CD8-positive, alpha-beta memory T cell (primary cell): Measurements from ENCODE around the gene RAET1G. TPM values are rescaled to one million over a fixed set of nuclear protein-coding genes. Genes with fewer than 3 reads are reported as not detected.
"Not testable (repeated sequence)": the region's sequence is repeated elsewhere in the genome, so short reads cannot be mapped to it uniquely, and the experiment has no call there.

Experiments used
- CTCF ChIA-PET: fragments of 350-600 bp; sonication (Branson Sonifier 250); formaldehyde crosslinking; loops from one replicate; lab custom pipeline; 2021; ENCODE audit warnings: antibody characterized with exemption; lab: Charles Lee
- POLR2A ChIA-PET: fragments of 350-600 bp; sonication (Branson Sonifier 250); formaldehyde crosslinking; loops from one replicate; lab custom pipeline; 2021; ENCODE audit warnings: antibody characterized with exemption; lab: Charles Lee
- DNase-seq, 5 donors: peaks; one replicate each; pipeline versions ENCODE4 v3.0.0 to v3.0.0-alpha.2; 2020 to 2022; ENCODE audit warnings: mixed read lengths in 1 of 5
- H3K27ac ChIP-seq: one replicate; pipeline ENCODE4 v1.7.0; 2013; ENCODE audit warnings: low read depth, mild to moderate bottlenecking, low read length, moderate library complexity
- H3K27me3 ChIP-seq: 2 replicates; pipeline ENCODE4 v1.7.0; 2013; ENCODE audit warnings: low read length, mild to moderate bottlenecking; ENCODE audit not compliant: insufficient read depth, poor library complexity, severe bottlenecking
- H3K36me3 ChIP-seq: 2 replicates; pipeline ENCODE4 v1.7.0; 2013; ENCODE audit warnings: mild to moderate bottlenecking, low read length, moderate library complexity; ENCODE audit not compliant: insufficient read depth
- H3K4me1 ChIP-seq: 2 replicates; pipeline ENCODE4 v1.7.0; 2013; ENCODE audit warnings: mild to moderate bottlenecking, low read length, moderate library complexity; ENCODE audit not compliant: insufficient read depth
- H3K4me3 ChIP-seq: 2 replicates; pipeline ENCODE4 v1.7.0; 2013; ENCODE audit warnings: mild to moderate bottlenecking, low read length
- H3K9me3 ChIP-seq: 2 replicates; pipeline ENCODE4 v1.7.0; 2013; ENCODE audit warnings: mild to moderate bottlenecking, low read length
- H3K27ac Mint-ChIP-seq, 8 donors: one replicate each; pipeline ENCODE4 v1.8.0; 2020 to 2021; ENCODE audit warnings: mixed read lengths in 8 of 8, mild to moderate bottlenecking in 6 of 8, inconsistent platforms in 3 of 8, moderate library complexity in 3 of 8
- H3K27me3 Mint-ChIP-seq, 2 donors: one replicate each; pipeline ENCODE4 v1.8.0; 2020 to 2021; ENCODE audit warnings: mixed read lengths in 2 of 2, mild to moderate bottlenecking in 1 of 2, moderate library complexity in 1 of 2
- H3K36me3 Mint-ChIP-seq, 3 donors: one replicate each; pipeline ENCODE4 v1.8.0; 2020 to 2021; ENCODE audit warnings: mixed read lengths in 3 of 3, inconsistent platforms in 1 of 3, mild to moderate bottlenecking in 1 of 3
- H3K4me1 Mint-ChIP-seq, 3 donors: one replicate each; pipeline ENCODE4 v1.8.0; 2020 to 2021; ENCODE audit warnings: mixed read lengths in 3 of 3, inconsistent platforms in 1 of 3, mild to moderate bottlenecking in 1 of 3
- H3K4me3 Mint-ChIP-seq, 7 donors: one replicate each; pipeline ENCODE4 v1.8.0; 2020 to 2021; ENCODE audit warnings: mixed read lengths in 7 of 7, mild to moderate bottlenecking in 6 of 7, moderate library complexity in 4 of 7, inconsistent platforms in 2 of 7
- H3K9me3 Mint-ChIP-seq, 5 donors: one replicate each; pipeline ENCODE4 v1.8.0; 2020 to 2022; ENCODE audit warnings: mixed read lengths in 5 of 5, mild to moderate bottlenecking in 3 of 5, moderate library complexity in 2 of 5, inconsistent platforms in 1 of 5
- polyA plus RNA-seq: library from polyadenylated mRNA; unstranded; fragments of 300-500 nt; fragmentation: Illumina TruSeq; gene quantifications from one replicate; pipeline ENCODE4 v1.2.3, GENCODE V29; 2021
- total RNA-seq, 2 experiments: library from RNA; stranded (reverse); gene quantifications; one replicate each; pipeline ENCODE4 v1.2.3, GENCODE V29; 2021

The RAET1G gene
- total and polyA plus RNA-seq, 3 experiments from 2014 or later: not detected

DNA sequence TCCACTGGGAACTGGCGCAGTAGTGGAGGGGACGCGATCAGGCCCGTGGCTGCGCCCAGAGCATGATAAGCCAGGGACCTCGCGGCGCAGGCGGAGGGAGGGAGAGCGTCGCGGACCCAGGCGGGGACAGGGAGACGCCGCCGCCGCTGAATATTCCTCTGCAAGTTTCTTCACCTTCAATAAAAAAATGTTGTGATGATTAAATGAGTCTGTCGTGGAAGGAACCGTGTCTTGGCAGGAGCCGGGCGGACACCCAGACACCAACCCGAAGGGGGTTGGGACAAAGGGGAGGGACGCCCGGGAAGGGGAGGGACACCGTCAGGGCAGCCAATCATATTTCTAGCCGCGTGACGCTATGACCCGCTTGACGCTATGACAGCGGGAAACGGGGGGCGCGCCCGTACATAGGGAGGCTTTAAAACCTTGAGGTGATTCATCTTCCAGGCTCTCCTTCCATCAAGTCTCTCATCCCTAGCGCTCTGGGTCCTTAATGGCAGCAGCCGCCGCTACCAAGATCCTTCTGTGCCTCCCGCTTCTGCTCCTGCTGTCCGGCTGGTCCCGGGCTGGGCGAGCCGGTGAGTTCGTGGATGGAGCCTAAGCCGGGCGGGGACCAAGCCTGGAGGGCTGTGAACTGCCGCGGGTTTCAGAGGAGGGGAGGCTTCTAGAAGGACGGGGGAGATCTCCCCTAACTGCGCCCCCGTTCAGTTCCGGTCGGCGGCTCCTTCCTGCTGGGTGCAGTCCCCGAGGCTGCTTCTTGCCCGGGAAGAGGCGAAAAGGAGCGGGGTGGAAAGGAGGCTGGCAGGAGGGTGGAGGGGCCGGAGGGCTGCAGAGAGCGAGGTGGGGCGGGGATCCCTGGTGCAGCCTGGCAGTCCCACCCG lies 18.9 kb upstream of the RAET1G start, which contains the start of gene ULBP2:
ULBP2 (plus strand) TSS at position 432 of the 878 bp plus-strand sequence; CDS start at position 491, 59 bp downstream.
- H3K27ac ChIP-seq: no peak within 1 kb of the TSS
- POLR2A ChIA-PET: no interaction called here
- peak within 1 kb of the TSS in 7 of 8 donors; percentile 84 to 98 (median 94) for H3K27ac Mint-ChIP-seq

DNA sequence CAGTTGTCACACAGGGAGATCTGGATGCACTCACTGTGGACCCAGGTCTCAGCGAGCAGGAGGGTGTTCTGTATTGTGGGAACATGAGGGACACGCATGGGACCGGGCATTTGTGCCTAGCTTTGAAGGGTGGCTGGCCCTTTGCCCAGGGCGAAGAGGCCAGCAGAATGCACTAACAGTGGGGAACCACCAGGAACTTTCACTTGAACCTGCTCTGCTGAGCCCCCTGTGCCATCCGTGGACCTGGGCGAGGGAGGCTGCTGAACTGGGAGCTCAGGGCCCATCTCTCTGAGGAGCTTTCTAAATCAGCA lies 17.7 kb upstream of the RAET1G start:
- Histone ChIP-seq H3K27me3 (peaks cover 49% of the 10 kb centered on the region), H3K4me1 (peaks cover 29% of the 10 kb centered on the region), H3K27ac (no peak overlapping the region), H3K4me3 (no peak overlapping the region), H3K9me3 (no peaks in the 10 kb centered on the region), H3K36me3 (no peaks in the 10 kb centered on the region)
- peak overlapping the region in 6 of 8 donors; percentile 40 to 97 (median 71) for H3K27ac Mint-ChIP-seq
- H3K36me3 Mint-ChIP-seq: peaks cover 0 to 4% (median 0%) of the 10 kb centered on the region in 3 donors
- DNase-seq: no peak
- POLR2A ChIA-PET: no interaction called here
- no peaks in the 10 kb centered on the region for H3K9me3 Mint-ChIP-seq
- H3K4me3 Mint-ChIP-seq: peak overlapping the region; percentile 32 to 82 (median 60)
- CTCF ChIA-PET: interaction anchor here (1.3 to 1.9 kb wide), 2 partner anchors 66 to 76 kb away, joined by 3 to 6 read pairs; no protein-coding TSS in a partner anchor
- H3K27me3 Mint-ChIP-seq: peaks cover 47 to 50% of the 10 kb centered on the region in 2 donors
- peaks cover 24 to 48% (median 30%) of the 10 kb centered on the region in 3 donors for H3K4me1 Mint-ChIP-seq

More for the DNA sequence above, 18.9 kb upstream of the RAET1G start, which contains the start of gene ULBP2:
- Mint-ChIP-seq H3K27me3 (peaks cover 35 to 38% of the 10 kb centered on the region in 2 donors), H3K36me3 (peaks cover 0 to 4% (median 0%) of the 10 kb centered on the region in 3 donors), H3K9me3 (no peaks in the 10 kb centered on the region), H3K4me3 (peak within 1 kb of the TSS; percentile 90 to 95 (median 94)), H3K4me1 (peaks cover 24 to 48% (median 30%) of the 10 kb centered on the region in 3 donors)
- Histone ChIP-seq H3K4me1 (peaks cover 29% of the 10 kb centered on the region), H3K4me3 (peak within 1 kb of the TSS; percentile 83), H3K9me3 (no peaks in the 10 kb centered on the region), H3K36me3 (no peaks in the 10 kb centered on the region), H3K27me3 (peaks cover 37% of the 10 kb centered on the region)
- DNase-seq: peak; percentile 90 to 93 (median 91)
- CTCF ChIA-PET: interaction anchor here (1.3 to 1.9 kb wide), 2 partner anchors 65 to 75 kb away, joined by 3 to 6 read pairs; no protein-coding TSS in a partner anchor

DNA sequence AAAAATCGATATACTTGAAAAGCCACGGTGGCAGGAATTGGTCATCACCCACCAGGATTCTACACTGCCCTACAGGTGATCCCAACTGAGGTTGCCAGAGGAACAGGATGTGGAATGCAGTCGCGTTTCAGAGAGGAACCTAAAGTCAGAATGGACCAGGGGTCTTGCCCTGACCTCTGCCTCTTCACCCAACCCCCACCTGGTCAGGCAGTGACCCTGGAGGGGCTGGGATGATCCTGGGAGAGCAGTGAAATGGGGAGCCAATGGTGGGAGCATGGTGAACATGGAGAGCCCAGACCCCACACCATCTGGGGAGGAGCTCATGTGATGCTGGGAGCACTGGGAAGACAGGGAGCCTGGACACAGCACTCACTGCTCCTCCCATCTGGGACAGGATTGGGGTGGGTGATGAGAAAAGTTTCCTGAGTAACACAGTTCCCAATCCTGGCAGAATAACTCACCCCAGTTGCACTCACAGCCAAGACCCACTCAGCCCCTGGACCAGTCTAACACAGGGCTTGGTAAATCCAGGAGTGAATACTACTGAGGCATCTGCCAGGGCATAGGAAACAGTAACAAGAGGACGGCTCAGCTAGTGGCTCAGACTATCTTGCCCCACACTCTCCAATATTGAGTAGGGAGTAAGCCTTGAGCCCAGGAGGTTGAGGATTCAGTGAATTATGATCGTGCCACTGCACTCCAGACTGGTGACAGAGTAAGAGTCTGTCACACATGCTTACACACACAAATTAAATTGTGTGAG lies 17.2 kb upstream of the RAET1G start:
- peaks cover 54% of the 10 kb centered on the region for H3K27me3 ChIP-seq
- no peaks in the 10 kb centered on the region for H3K36me3 ChIP-seq
- peaks cover 29% of the 10 kb centered on the region for H3K4me1 ChIP-seq
- no peak overlapping the region for H3K4me3 ChIP-seq
- no peaks in the 10 kb centered on the region for H3K9me3 Mint-ChIP-seq
- DNase-seq: no peak
- peaks cover 24 to 48% (median 30%) of the 10 kb centered on the region in 3 donors for H3K4me1 Mint-ChIP-seq
- peaks cover 0 to 4% (median 0%) of the 10 kb centered on the region in 3 donors for H3K36me3 Mint-ChIP-seq
- POLR2A ChIA-PET: no interaction called here
- peaks cover 52 to 55% of the 10 kb centered on the region in 2 donors for H3K27me3 Mint-ChIP-seq
- no peak overlapping the region for H3K27ac ChIP-seq
- peak overlapping the region in 6 of 8 donors; percentile 42 to 98 (median 90) for H3K27ac Mint-ChIP-seq
- H3K9me3 ChIP-seq: no peaks in the 10 kb centered on the region
- peak overlapping the region; percentile 40 to 82 (median 69) for H3K4me3 Mint-ChIP-seq
- CTCF ChIA-PET: interaction anchor here (1.3 to 1.9 kb wide), 3 partner anchors 67 to 77 kb away, joined by 3 to 6 read pairs (median 5); no protein-coding TSS in a partner anchor

DNA sequence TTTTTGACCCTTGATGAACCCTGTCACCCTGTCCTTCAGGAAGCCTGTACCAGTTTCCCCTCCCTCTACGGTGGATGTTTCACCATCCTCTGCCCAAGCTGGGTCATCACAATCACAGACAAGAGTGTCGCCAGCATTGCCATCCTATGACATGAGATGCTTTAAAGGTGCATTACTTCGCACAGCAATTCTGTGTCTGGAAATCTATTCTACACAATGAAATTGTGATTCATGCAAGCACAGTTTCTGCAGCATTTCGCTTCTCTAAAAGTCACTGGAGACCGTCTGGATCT lies 16.4 kb upstream of the RAET1G start:
- H3K9me3 ChIP-seq: no peaks in the 10 kb centered on the region
- CTCF ChIA-PET: interaction anchor here (1.6 kb wide), 1 partner anchor 77 kb away, joined by 5 read pairs; no protein-coding TSS in a partner anchor
- H3K27ac Mint-ChIP-seq: peak overlapping the region in 7 of 8 donors; percentile 75 to 100 (median 97)
- H3K27ac ChIP-seq: no peak overlapping the region
- DNase-seq: no peak
- peak overlapping the region; percentile 70 to 88 (median 82) for H3K4me3 Mint-ChIP-seq
- H3K9me3 Mint-ChIP-seq: no peaks in the 10 kb centered on the region
- peaks cover 62% of the 10 kb centered on the region for H3K27me3 ChIP-seq
- H3K27me3 Mint-ChIP-seq: peaks cover 58 to 63% of the 10 kb centered on the region in 2 donors
- no peak overlapping the region for H3K4me3 ChIP-seq
- peaks cover 0 to 4% (median 0%) of the 10 kb centered on the region in 3 donors for H3K36me3 Mint-ChIP-seq
- peaks cover 25 to 48% (median 30%) of the 10 kb centered on the region in 3 donors for H3K4me1 Mint-ChIP-seq
- POLR2A ChIA-PET: no interaction called here
- no peaks in the 10 kb centered on the region for H3K36me3 ChIP-seq
- peaks cover 29% of the 10 kb centered on the region for H3K4me1 ChIP-seq

DNA sequence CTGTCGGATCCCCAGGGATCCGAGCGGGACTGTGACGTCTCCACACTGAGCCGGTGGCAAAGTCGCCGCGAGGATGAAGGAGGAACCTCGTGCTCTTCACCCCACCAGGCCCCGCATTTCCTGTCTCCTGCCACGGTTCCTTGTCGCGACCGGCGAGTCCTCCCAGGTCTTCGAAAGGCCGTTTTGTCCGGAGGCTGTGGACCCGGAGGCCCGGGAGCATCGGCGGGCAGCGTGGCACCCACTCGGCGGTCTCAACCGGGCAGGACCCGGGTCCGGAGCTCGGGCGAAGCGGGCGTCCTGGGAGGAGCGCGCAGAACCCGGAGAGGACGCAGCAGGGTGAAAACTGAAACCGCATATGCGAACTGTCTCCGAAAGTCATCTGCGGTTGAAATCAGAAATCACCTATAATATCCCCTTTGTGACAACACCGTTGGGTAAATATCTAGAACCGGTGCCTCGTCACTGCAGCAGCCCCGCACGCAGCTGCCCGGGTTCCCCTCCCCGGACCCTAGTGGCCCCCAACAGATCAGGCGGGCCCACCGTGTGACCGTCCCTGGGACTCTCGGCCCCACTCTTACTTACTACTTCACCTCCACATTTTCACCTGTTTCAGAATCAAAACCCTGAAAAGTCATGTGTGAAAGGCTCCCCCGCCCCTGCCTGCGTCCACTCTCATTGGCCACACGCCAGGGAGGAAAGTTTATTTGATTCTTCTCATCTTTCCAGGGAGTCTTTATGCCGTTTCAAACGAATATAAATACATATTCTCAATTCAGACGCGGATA lies 15.8 kb upstream of the RAET1G start:
- peak overlapping the region; percentile 44 for H3K27ac ChIP-seq
- peaks cover 63% of the 10 kb centered on the region for H3K27me3 ChIP-seq

DNA sequence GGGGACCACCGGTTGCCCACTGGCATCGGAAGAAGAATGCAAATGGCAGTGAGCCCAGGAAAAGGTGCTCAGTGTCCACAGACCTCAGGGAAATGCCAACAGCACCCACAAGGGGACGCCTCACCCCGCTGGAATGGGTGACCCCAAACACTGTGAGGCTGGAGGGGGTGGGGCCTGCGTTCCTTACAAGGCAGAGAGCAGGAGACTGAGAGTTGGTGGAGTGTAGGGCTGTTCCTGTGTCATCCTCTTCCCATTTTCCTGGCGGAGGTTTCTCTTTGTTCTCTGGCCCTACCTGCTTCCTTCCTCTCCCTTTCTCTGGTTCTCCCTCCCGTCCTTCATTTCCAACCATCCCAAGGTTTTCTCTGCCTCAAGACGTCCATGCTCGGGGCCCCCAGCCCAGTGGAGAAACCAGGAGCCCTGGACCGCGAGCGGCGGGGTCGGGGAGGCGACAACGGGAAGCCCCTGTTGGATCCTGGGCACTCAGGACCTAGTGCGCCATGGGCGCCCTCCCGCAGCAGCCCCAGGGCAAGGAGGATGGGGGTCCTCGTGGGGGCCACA lies 15.2 kb upstream of the RAET1G start:
- H3K36me3 Mint-ChIP-seq, H3K9me3 Mint-ChIP-seq, DNase-seq, H3K36me3 ChIP-seq, POLR2A ChIA-PET, H3K9me3 ChIP-seq: not testable (repeated sequence)
- Histone ChIP-seq H3K4me1 (peaks cover 29% of the 10 kb centered on the region), H3K27ac (peak overlapping the region; percentile 44), H3K4me3 (peak overlapping the region; percentile 48), H3K27me3 (peaks cover 70% of the 10 kb centered on the region)
- peak overlapping the region in 6 of 7 donors; percentile 29 to 88 (median 80) for H3K4me3 Mint-ChIP-seq
- peaks cover 24 to 48% (median 30%) of the 10 kb centered on the region in 3 donors for H3K4me1 Mint-ChIP-seq
- CTCF ChIA-PET: interaction anchor here (1.6 kb wide), 1 partner anchor 79 kb away, joined by 5 read pairs; no protein-coding TSS in a partner anchor
- H3K27me3 Mint-ChIP-seq: peaks cover 63 to 75% of the 10 kb centered on the region in 2 donors
- peak overlapping the region in 5 of 8 donors; percentile 72 to 100 (median 97) for H3K27ac Mint-ChIP-seq

More for the DNA sequence above, 15.8 kb upstream of the RAET1G start:
- H3K27ac Mint-ChIP-seq: peak overlapping the region in 7 of 8 donors; percentile 75 to 100 (median 97)
- Histone ChIP-seq H3K9me3 (no peaks in the 10 kb centered on the region), H3K4me1 (peaks cover 29% of the 10 kb centered on the region), H3K4me3 (peak overlapping the region; percentile 48), H3K36me3 (no peaks in the 10 kb centered on the region)
- H3K4me3 Mint-ChIP-seq: peak overlapping the region; percentile 70 to 88 (median 82)
- peaks cover 0 to 4% (median 0%) of the 10 kb centered on the region in 3 donors for H3K36me3 Mint-ChIP-seq
- H3K4me1 Mint-ChIP-seq: peaks cover 26 to 48% (median 30%) of the 10 kb centered on the region in 3 donors
- no peaks in the 10 kb centered on the region for H3K9me3 Mint-ChIP-seq
- CTCF ChIA-PET: interaction anchor here (1.6 kb wide), 1 partner anchor 78 kb away, joined by 5 read pairs; no protein-coding TSS in a partner anchor
- H3K27me3 Mint-ChIP-seq: peaks cover 61 to 68% of the 10 kb centered on the region in 2 donors
- POLR2A ChIA-PET: no interaction called here
- peak; percentile 37 to 74 (median 59) for DNase-seq

DNA sequence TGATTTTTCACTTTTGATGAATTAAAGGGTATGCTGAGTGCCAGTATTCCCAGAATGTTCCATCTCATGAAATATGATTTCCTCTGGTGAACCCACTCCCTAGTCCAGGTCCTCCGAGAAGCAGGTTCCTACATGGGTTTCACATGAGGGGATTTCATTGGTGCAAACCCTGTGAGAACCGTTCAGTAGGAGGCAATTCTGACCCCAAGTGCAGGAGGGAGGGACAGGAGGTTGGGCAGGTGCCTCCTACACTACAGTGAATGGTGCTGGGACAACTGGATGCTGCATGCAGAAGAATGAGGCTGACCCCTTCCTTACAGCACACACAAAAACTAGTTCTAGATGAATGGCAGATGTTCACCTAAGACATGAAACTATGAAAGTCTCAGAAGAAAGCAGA lies 13.8 kb upstream of the RAET1G start:
- H3K36me3 Mint-ChIP-seq: peaks cover 0 to 3% (median 0%) of the 10 kb centered on the region in 3 donors
- no peaks in the 10 kb centered on the region for H3K9me3 Mint-ChIP-seq
- POLR2A ChIA-PET: no interaction called here
- H3K4me3 Mint-ChIP-seq: peak overlapping the region in 1 of 7 donors; percentile 30
- Histone ChIP-seq H3K4me3 (no peak overlapping the region), H3K4me1 (peaks cover 25% of the 10 kb centered on the region), H3K9me3 (no peaks in the 10 kb centered on the region), H3K27me3 (peaks cover 72% of the 10 kb centered on the region), H3K27ac (no peak overlapping the region), H3K36me3 (no peaks in the 10 kb centered on the region)
- H3K27me3 Mint-ChIP-seq: peaks cover 71 to 83% of the 10 kb centered on the region in 2 donors
- peaks cover 19 to 40% (median 27%) of the 10 kb centered on the region in 3 donors for H3K4me1 Mint-ChIP-seq
- peak overlapping the region in 1 of 8 donors; percentile 11 for H3K27ac Mint-ChIP-seq
- no peak for DNase-seq
- CTCF ChIA-PET: interaction anchor here (1.1 kb wide), 1 partner anchor 80 kb away, joined by 3 read pairs; no protein-coding TSS in a partner anchor
